HG03469 (cell line): ENCODE results near the gene CARD8.

Experiments
- ATAC-seq: cut with Tn5 transposase; IDR thresholded peaks from one replicate; pipeline ENCODE4 v1.9.1; 2021; ENCODE audit warnings: mild to moderate bottlenecking, moderate library complexity, moderate number of reproducible peaks; ENCODE audit not compliant: unreplicated experiment

CARD8 gene

GRCh38 chr19:48213959-48214358 lies 41.8 kb downstream of the CARD8 start:
- ATAC-seq, result no peak

- no peak for ATAC-seq
Observed at GRCh38 chr19:48210005-48210404, 45.7 kb downstream of the CARD8 start.

DNA sequence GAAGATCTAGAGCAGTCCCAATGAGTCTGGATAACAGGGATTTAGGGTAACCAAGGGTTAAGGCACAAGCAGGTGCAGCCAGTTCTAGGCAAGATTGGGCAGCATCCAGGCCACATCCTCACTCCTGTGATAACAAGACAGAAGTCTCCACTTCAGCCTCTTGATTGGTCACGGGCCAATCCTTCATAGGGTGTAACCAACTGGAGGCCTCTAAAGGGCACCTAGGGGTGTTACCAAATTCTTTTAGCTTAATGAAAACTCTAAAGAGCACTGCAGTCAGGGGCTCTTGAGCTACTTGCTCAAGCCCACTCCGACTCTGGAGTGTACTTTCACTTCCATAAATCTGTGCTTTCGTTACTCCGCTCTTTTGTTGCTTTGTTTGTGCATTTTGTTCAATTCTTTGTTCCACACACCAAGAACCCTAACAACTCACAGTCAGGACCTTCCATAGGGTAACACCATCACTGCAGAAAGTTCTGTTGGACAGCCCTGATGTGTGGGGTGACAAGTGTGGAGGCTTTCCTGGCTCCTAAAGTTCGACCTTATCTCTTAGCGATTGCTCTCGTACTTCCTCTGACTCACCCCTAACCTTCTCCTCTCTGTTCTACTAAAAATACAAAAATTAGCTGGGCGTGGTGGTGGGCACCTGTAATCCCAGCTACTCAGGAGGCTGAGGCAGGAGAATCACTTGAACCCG lies 49.2 kb downstream of the CARD8 start:
- no peak for ATAC-seq

- ATAC-seq, result peak; percentile 56
Observed at GRCh38 chr19:48203794-48204628, 51.7 kb downstream of the CARD8 start.

DNA sequence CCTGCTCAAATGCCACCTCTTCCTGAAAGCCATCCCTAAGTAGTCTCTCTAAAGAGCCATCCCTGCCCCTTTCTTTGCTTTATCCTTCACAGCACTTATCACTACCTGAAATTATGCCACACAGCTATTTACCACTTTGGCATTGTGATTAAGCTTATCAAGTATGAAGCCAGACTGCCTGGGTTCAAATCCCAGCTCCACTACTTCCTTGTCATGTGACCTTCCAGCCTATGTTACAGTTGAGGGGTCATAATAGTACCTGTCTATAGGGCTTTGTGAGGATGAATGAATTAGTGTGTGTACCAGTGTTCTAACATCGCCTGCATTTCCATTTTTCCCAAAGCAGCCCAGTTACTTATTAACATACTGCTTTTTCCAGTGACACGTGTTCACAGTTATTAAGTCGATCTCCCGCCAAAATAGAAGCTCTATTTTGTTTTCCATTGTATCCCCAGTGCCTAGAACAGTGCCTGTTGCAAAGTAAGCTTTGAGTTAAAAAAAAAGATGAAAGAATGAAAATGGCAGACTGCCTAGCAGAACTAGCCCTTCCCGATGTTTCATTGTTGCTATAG lies 52.4 kb downstream of the CARD8 start:
- no peak for ATAC-seq

DNA sequence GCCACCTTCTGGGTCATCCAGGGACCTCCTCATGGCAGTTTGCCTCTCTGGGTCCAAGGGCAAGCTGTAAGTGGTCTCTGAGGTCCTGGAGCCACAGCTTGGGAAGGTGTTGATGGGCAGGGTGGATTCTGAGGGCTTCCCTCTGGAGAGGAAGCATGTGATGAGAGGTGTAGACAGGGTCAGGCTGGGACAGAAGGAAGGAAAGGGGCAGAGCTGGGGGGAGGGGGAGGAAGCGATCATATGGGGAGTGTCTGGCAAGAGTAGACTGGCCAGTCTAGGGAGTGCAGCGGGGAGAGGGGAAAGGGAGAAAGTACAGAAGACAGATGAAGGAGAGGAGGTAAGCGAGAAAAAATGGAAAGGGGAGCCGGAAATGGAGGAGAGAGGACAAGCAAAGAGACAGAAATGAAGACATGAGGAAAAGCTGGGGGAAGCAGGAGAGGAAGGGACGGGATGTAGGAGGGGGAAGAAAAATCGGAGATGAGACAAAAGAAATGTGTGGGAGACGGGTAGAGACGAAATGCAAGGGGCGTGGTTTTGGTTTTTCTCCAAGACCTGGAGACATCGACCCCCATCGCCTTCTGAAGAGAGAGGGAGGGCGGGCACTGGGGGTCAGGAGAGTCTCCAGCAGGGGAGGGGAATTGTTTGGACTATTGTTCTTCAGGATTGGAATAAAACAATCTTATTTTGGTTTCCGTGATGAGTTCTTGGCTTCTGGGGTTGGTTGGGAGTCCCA lies 58.6 kb downstream of the CARD8 start:
- ATAC-seq, result no peak

GRCh38 chr19:48196321-48196763 lies 59.4 kb downstream of the CARD8 start:
- no peak for ATAC-seq

DNA sequence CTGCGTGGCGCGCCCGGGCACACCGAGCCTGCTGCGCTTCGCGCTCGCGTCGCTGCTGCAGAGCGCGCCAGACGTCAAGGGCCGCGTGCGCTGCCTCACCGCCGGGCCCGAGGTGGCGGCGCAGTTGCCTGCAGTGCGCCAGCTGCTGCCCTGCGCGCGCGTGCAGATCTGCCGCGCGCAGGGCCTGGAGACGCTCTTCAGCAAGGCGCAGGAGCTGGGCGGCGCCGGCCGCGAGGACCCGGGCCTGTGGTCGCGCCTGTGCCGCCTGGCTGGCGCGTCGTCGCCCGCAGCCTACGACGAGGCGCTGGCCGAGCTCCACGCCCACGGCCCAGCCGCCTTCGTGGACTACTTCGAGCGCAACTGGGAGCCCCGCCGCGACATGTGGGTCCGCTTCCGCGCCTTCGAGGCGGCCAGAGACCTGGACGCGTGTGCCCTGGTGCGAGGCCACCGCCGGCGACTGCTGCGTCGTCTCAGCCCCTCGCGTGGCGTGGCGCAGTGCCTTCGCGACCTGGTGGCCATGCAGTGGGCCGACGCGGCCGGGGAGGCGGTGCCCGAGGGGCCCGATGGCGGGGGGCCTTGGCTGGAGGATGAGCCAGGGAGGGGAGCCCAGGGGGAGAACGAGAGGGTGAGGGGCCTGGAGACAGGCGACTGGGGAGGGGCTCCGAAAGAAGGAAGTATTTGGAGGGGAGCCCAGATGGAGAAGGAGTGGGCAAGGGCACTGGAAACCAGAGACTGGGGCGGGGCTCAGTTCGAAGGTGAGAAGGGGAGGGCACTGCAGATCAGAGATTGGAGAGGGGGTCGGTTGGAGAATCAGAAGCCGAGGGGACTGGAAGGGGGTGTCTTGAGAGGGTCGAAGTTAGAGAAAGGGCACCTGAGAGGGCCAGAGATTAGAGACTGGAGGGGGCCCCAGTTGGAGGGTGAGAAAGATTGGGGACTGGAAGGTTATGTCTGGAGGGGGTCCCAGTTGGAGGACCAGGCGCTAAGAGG lies 60.6 kb downstream of the CARD8 start:
- ATAC-seq, result no peak

DNA sequence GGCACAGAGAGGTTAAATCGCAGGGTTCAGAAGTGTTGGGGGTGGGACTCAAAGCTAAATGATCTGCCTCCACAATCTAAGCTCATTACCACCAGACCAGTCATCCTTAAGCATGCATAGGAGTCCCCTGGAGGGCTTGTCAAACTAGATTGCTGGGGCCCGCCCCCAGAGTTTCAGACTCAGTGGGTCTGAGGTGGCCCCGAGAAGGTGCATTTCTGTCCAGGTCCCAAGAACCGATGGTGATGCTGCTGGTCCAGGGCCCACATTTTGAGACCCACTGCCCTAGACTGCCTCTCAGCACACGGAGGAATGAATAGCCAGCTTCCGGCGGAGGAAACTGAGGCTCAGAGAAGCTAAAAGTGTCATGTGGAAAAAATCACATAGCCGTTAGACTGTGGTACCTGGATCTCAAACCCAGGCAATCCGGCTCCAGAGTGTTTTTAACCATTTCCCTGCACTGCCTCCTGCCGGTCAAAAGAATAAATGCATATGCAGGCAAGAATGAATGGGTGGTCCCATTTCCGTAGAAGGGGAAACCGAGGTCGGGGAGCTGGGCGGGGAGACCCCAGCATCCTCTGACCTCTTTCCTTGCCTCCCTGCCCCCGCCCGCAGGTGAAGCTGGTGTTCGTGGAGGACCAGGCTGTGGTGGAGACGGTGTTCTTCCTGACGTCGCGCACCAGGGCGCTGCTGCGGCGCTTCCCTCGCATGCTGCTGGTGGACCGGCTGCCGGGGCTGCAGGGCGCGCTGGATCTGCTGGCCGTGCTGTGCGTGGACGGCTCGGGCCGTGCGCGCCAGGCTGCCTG lies 61.5 kb downstream of the CARD8 start:
- no peak for ATAC-seq

DNA sequence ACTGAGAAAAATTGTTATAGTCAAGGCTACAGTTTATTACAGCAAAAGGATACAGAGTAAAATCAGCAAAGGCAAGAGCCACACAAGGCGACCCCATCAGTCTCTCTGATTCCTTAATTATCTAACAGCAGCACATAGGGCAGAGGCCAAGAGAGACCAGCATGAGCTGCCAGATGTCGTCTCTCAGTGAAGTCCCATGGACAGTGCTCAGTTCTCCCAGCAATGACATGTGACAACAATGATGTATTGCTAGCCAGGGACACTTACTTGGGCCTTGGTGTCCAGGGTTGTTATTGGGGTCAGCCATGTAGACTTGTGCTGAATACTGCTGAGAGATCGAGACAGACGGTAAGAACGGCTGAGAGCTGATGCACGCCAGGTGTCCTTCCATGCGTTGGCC lies 63.0 kb downstream of the CARD8 start:
- ATAC-seq, result no peak

DNA sequence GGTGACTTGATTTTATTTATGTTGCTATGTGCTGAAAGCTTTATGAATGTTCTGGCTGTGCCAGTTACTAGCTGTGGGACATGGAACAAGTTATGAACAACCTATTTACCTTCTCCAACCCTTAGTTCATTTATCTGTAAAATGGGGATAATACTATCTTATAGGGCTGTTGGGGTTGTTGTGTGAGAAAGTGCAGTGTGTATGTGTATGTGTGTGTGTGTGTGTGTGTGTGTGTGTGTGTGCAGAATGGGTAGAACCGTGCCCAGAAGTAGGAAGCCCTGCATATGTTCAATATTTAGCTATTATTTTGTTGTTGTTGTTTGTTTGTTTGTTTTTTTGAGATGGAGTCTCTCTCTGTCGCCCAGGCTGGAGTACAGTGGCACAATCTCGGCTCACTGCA lies 64.8 kb downstream of the CARD8 start:
- ATAC-seq, result no peak

GRCh38 chr19:48190288-48190884 lies 65.3 kb downstream of the CARD8 start:
- no peak for ATAC-seq

DNA sequence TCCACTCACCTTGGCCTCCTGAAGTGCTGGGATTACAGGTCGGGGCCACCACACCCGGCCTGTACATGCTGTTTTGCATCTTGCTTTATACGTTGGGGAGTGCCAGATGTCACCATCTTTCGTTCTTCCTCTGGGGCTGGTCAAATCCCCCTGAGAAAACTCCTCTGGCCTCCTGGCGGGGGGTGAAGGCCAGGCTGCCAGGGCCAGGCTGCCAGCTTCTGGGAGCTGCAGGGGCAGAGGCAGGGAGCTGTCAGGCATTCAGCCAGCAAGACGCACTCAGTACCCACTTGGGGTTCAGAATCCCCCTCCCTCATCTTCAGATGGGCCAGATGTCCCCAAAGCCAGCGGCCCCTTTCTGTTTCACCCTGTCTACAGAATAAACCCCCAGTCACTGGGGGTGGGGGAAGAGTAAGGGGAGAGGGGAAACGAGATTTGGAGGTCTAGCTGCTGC lies 69.1 kb downstream of the CARD8 start:
- no peak for ATAC-seq

- no peak for ATAC-seq
Observed at GRCh38 chr19:48186015-48186414, 69.7 kb downstream of the CARD8 start.

- ATAC-seq, result no peak
Observed at GRCh38 chr19:48183356-48183755, 72.4 kb downstream of the CARD8 start.

DNA sequence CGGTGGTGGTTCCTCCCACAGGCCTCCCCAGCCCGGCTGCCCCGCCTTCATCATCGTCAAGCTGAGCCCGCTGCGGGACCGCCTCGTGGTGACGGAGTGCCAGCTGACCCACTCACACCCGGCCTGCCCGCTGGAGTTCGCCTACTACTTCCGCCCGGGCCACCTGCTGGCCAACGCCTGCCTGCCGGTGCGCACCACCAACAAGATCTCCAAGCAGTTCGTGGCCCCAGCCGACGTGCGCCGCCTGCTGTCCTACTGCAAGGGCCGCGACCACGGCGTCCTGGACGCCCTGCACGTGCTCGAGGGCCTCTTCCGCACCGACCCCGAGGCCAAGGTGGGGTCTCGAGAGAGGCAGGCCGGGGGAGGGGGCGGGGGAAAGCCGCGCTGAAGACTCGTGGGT lies 73.3 kb downstream of the CARD8 start:
- ATAC-seq, result no peak

- ATAC-seq, result no peak
Observed at GRCh38 chr19:48181505-48181904, 74.2 kb downstream of the CARD8 start.

- ATAC-seq, result no peak
Observed at GRCh38 chr19:48176226-48176625, 79.5 kb downstream of the CARD8 start.

GRCh38 chr19:48175578-48175977 lies 80.1 kb downstream of the CARD8 start:
- ATAC-seq, result no peak
